Neuronal stem cell (in vitro differentiated cells): ENCODE data around the gene MACROD1.

ENCODE experiments used
- DNase-seq: peaks from one replicate; pipeline ENCODE4 v3.0.0-alpha.2; 2013; ENCODE audit warnings: low spot score
- H2AFZ ChIP-seq: one replicate; pipeline ENCODE4 v1.6.1; 2013; ENCODE audit warnings: mild to moderate bottlenecking, low read length, inconsistent platforms
- H2AK5ac ChIP-seq: 2 replicates; pipeline ENCODE4 v1.6.1; 2013; ENCODE audit warnings: low read depth, mild to moderate bottlenecking, inconsistent platforms, low read length, moderate library complexity, mixed read lengths
- H2BK120ac ChIP-seq: 2 replicates; pipeline ENCODE4 v1.6.1; 2013; ENCODE audit warnings: low read depth, mild to moderate bottlenecking, inconsistent platforms, low read length, moderate library complexity, mixed read lengths
- H2BK12ac ChIP-seq: one replicate; pipeline ENCODE4 v1.6.1; 2013; ENCODE audit warnings: low read length, inconsistent platforms
- H2BK15ac ChIP-seq: 2 replicates; pipeline ENCODE4 v1.6.1; 2013; ENCODE audit warnings: mild to moderate bottlenecking, low read length, inconsistent platforms, mixed read lengths
- H2BK5ac ChIP-seq: one replicate; pipeline ENCODE4 v1.6.1; 2013; ENCODE audit warnings: inconsistent platforms, mild to moderate bottlenecking, low read length, moderate library complexity
- H3K14ac ChIP-seq: one replicate; pipeline ENCODE4 v1.6.1; 2013; ENCODE audit warnings: low read length, inconsistent platforms
- H3K18ac ChIP-seq: 2 replicates; pipeline ENCODE4 v1.6.1; 2013; ENCODE audit warnings: low read length, inconsistent platforms
- H3K23ac ChIP-seq: 2 replicates; pipeline ENCODE4 v1.6.1; 2013; ENCODE audit warnings: low read depth, mild to moderate bottlenecking, mixed read lengths, low read length, inconsistent platforms; ENCODE audit not compliant: poor library complexity
- H3K27ac ChIP-seq: replicated peaks from 3 replicates; pipeline ENCODE4 v1.5.1; 2013; ENCODE audit warnings: low read length, inconsistent platforms
- H3K27me3 ChIP-seq, 3 experiments: 2 replicates each; pipeline ENCODE4 v1.6.1; 2013; ENCODE audit warnings: low read length in 3 of 3, mild to moderate bottlenecking in 2 of 3, inconsistent platforms in 1 of 3, low read depth in 1 of 3, mixed read lengths in 1 of 3, moderate library complexity in 1 of 3; ENCODE audit not compliant: control insufficient read depth in 3 of 3, insufficient read depth in 3 of 3
- H3K36me3 ChIP-seq, 2 donors: replicated peaks in 1 of 2; 2 replicates each; pipeline ENCODE4 v1.6.1; 2013; ENCODE audit warnings: low read length in 2 of 2; ENCODE audit not compliant: control insufficient read depth in 2 of 2, insufficient read depth in 2 of 2
- H3K4ac ChIP-seq: 2 replicates; pipeline ENCODE4 v1.6.1; 2013; ENCODE audit warnings: inconsistent platforms, mild to moderate bottlenecking, low read length, moderate library complexity
- H3K4me1 ChIP-seq, 2 donors: 1 replicate in 1 of 2; 2 replicates in 1 of 2; pipeline ENCODE4 v1.6.1; 2013; ENCODE audit warnings: low read length in 2 of 2, low read depth in 1 of 2; ENCODE audit not compliant: control insufficient read depth in 2 of 2, insufficient read depth in 1 of 2
- H3K4me2 ChIP-seq: one replicate; pipeline ENCODE4 v1.6.1; 2013; ENCODE audit warnings: mild to moderate bottlenecking, low read length, inconsistent platforms; ENCODE audit not compliant: insufficient read depth, poor library complexity, severe bottlenecking
- H3K4me3 ChIP-seq, 2 donors: 2 replicates each; pipeline ENCODE4 v1.5.1; 2013; ENCODE audit warnings: low read length in 2 of 2, mild to moderate bottlenecking in 2 of 2, inconsistent platforms in 1 of 2, moderate library complexity in 1 of 2
- H3K79me1 ChIP-seq: one replicate; pipeline ENCODE4 v1.6.1; 2013; ENCODE audit warnings: low read depth, mild to moderate bottlenecking, inconsistent platforms, low read length, moderate library complexity
- H3K9ac ChIP-seq: one replicate; pipeline ENCODE4 v1.6.1; 2013; ENCODE audit warnings: mild to moderate bottlenecking, low read depth, low read length, inconsistent platforms; ENCODE audit not compliant: poor library complexity
- H3K9me3 ChIP-seq, 2 donors: replicated peaks in 1 of 2; 2 replicates each; pipeline versions ENCODE3 to v1.6.1; 2013; ENCODE audit warnings: low read length in 2 of 2, mild to moderate bottlenecking in 2 of 2, inconsistent platforms in 1 of 2, low read depth in 1 of 2, mixed read lengths in 1 of 2, moderate library complexity in 1 of 2; ENCODE audit not compliant: control insufficient read depth in 2 of 2, insufficient read depth in 1 of 2
- H4K8ac ChIP-seq: one replicate; pipeline ENCODE4 v1.6.1; 2013; ENCODE audit warnings: low read depth, mild to moderate bottlenecking, inconsistent platforms, low read length, moderate library complexity
- H4K91ac ChIP-seq: one replicate; pipeline ENCODE4 v1.6.1; 2013; ENCODE audit warnings: low read length, low read depth, mild to moderate bottlenecking, inconsistent platforms; ENCODE audit not compliant: poor library complexity
- WGBS, 2 donors: extraction: QIAGEN DNeasy Blood & Tissue Kit; methylation state at CpG; one replicate each; pipeline ENCODE4 v1.1.7; 2013; ENCODE audit warnings: missing lambda C conversion rate in 2 of 2, mixed read lengths in 1 of 2; ENCODE audit not compliant: insufficient read length in 2 of 2, insufficient replicate concordance in 1 of 2; ENCODE audit errors: extremely low coverage in 2 of 2; 5-methylcytosine and 5-hydroxymethylcytosine counted together

The MACROD1 gene

DNA sequence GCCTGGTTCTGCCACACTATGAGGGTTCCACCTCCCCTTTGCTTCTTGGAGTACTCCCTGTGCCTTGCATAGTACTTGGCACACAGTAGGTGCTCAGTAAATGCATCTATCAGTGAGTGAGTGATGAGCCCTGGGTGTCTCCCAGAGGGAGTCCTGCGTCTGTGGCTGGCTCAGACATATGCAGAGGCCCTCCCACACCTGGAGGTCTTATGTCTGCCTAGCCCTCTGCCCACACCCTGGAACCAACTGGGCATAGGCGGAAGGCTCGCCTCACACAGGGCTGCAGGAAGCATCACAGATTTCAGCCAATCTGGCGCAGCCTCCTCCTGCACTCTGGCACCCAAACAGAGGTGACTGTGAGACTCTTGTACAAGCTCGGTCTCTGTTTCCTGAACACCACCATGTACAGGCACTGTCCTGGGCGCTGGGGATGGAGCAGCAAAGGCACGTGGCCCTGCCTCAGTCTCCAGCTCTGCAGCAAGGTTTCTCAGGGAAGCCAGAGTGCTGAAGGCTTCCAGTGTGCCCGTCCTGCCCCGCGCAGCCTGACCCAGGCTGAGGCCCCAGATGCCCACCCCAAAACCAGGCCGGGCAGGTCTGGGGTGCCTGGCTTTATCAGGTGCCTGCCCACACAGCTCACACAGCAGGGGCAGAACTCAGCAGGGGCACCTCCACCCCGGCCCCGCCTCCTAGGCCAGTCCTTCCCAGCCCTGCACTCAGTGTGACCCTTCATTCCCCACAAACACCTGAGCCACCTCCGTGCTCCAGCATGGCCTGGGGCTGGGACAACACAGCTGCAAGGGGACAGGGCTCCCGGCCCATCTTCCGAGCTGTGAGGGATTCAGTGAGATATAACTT lies 103.5 kb downstream of the MACROD1 start:
- Histone ChIP-seq H3K23ac (peak overlapping the region; percentile 31), H3K4me3 (no peak overlapping the region), H3K9me3 (no peaks in the 10 kb centered on the region), H3K4me2 (no peak overlapping the region), H3K79me1 (no peaks in the 10 kb centered on the region), H2AK5ac (peak overlapping the region; percentile 92), H2BK15ac (peak overlapping the region; percentile 63), H3K36me3 (no peaks in the 10 kb centered on the region), H3K9ac (peak overlapping the region; percentile 31), H2BK120ac (no peak overlapping the region), H3K27ac (no peak overlapping the region), H2BK12ac (peak overlapping the region; percentile 17), H4K91ac (peak overlapping the region; percentile 3), H2BK5ac (peak overlapping the region; percentile 6), H4K8ac (no peak overlapping the region), H3K4ac (no peak overlapping the region), H3K18ac (peak overlapping the region; percentile 27), H3K27me3 (peaks cover 0 to 13% (median 10%) of the 10 kb centered on the region in 3 experiments), H3K14ac (no peak overlapping the region), H3K4me1 (peaks cover 25 to 29% of the 10 kb centered on the region in 2 donors), H2AFZ (no peak overlapping the region)
- no peak for DNase-seq
- no CpG with 5 or more reads among the region's 16 CpGs for WGBS, 2 donors

DNA sequence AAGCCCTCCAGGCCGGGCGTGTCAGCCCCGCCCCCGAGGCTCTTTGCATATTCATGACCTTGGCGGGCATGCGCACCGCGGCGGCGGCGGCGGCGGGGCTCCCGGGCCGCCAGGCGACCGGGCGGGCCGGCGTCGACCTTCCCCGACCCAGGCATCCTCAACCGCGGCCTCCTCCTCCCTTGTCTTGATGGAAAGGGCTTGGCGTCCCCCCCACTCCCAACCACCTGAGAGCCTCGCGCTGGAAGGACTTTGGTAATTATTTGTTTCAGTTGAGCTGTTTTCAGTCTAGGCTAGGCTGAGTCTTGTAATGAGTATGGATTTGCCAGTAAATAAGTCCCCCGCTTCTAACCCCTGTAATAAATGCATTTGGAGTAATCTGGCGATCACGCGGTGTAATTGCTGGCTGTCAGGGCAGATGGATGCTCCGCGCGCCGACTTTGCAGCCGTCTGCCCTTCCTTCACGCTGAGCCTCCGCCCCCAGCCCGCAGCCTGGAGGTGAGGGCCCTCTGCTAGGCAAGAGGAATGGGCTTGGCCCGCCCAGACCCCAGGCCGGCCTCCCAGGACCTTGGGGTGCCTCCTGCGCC lies 105.0 kb downstream of the MACROD1 start:
- no peak overlapping the region for H3K4ac ChIP-seq
- no CpG with 5 or more reads among the region's 42 CpGs for WGBS, 2 donors
- peak overlapping the region; percentile 73 for H3K14ac ChIP-seq
- no peak overlapping the region for H4K91ac ChIP-seq
- no peaks in the 10 kb centered on the region for H3K79me1 ChIP-seq
- H3K36me3 ChIP-seq = no peaks in the 10 kb centered on the region
- H2BK120ac ChIP-seq = peak overlapping the region; percentile 17
- peak; percentile 70 for DNase-seq
- peaks cover 0 to 13% (median 10%) of the 10 kb centered on the region in 3 experiments for H3K27me3 ChIP-seq
- H3K23ac ChIP-seq = peak overlapping the region; percentile 37
- H2BK12ac ChIP-seq = no peak overlapping the region
- H3K9ac ChIP-seq = peak overlapping the region; percentile 80
- peak overlapping the region; percentile 90 for H3K18ac ChIP-seq
- no peak overlapping the region for H3K27ac ChIP-seq
- peak overlapping the region; percentile 42 to 74 for H3K4me3 ChIP-seq
- H2BK5ac ChIP-seq = no peak overlapping the region
- H2BK15ac ChIP-seq = no peak overlapping the region
- peaks cover 29 to 30% of the 10 kb centered on the region in 2 donors for H3K4me1 ChIP-seq
- no peak overlapping the region for H4K8ac ChIP-seq
- no peak overlapping the region for H2AK5ac ChIP-seq
- no peaks in the 10 kb centered on the region for H3K9me3 ChIP-seq
- H3K4me2 ChIP-seq = peak overlapping the region; percentile 88
- peak overlapping the region; percentile 76 for H2AFZ ChIP-seq

DNA sequence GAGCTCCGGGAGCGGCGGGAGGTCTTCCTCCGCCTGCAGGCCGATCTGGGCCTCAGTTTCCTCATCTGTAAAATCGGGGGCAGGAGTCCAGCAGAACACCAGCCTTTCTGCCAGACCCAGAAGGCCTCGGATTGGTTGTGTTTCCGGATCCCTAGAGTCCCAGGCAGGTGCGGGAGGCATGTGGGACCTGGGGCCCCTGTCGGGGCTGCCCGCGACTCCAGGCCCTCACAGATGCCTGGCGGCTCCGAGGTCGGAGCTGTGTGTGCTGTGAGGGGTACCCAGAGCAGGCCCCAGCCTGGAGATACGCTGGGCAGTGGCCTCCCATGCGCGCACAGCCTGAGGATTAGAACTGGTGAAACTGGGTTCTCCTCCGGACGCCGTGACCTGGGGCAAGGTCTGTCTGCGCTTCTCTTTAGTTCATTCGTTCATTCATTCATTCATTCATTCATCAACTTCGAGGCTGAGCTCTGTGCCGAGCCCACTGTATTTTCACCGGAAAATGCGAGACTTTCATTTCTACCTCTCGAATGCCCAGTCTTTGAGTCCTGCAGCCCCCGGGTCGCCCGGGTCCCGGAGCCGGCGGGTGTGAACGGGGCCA lies 105.6 kb downstream of the MACROD1 start:
- no peaks in the 10 kb centered on the region for H3K79me1 ChIP-seq
- H3K18ac ChIP-seq = peak overlapping the region; percentile 20
- H4K91ac ChIP-seq = no peak overlapping the region
- peak overlapping the region; percentile 76 for H2AFZ ChIP-seq
- no peak overlapping the region for H2BK12ac ChIP-seq
- no peak overlapping the region for H2BK120ac ChIP-seq
- no peak for DNase-seq
- peak overlapping the region; percentile 88 for H3K4me2 ChIP-seq
- no peak overlapping the region for H3K14ac ChIP-seq
- no peak overlapping the region for H2BK5ac ChIP-seq
- H3K9me3 ChIP-seq = no peaks in the 10 kb centered on the region
- WGBS, 2 donors = no CpG with 5 or more reads among the region's 35 CpGs
- H2AK5ac ChIP-seq = peak overlapping the region; percentile 43
- no peaks in the 10 kb centered on the region for H3K36me3 ChIP-seq
- H3K4me1 ChIP-seq = peaks cover 34 to 36% of the 10 kb centered on the region in 2 donors
- H3K4ac ChIP-seq = no peak overlapping the region
- peak overlapping the region; percentile 34 for H2BK15ac ChIP-seq
- H3K9ac ChIP-seq = no peak overlapping the region
- no peak overlapping the region for H4K8ac ChIP-seq
- no peak overlapping the region for H3K27ac ChIP-seq
- H3K23ac ChIP-seq = no peak overlapping the region
- H3K27me3 ChIP-seq = peaks cover 0 to 13% (median 10%) of the 10 kb centered on the region in 3 experiments
- H3K4me3 ChIP-seq = peak overlapping the region; percentile 2 to 42
